Panc1 (cell line): ENCODE data around the gene U2SURP.
A peak's percentile ranks its signal among the peaks of the same experiment; 100 is the strongest.

Experiments used
- POLR2AphosphoS5 ChIP-seq: IDR thresholded peaks from 2 replicates; pipeline ENCODE4 v1.6.1; 2012; ENCODE audit warnings: mild to moderate bottlenecking, low read depth, low read length, moderate library complexity
- SIN3A ChIP-seq: IDR thresholded peaks from 2 replicates; pipeline ENCODE4 v1.6.1; 2012; ENCODE audit warnings: low read depth, mild to moderate bottlenecking, low read length, moderate library complexity, borderline replicate concordance; ENCODE audit not compliant: insufficient read depth
- TCF7L2 ChIP-seq: IDR thresholded peaks from 2 replicates; pipeline ENCODE4 v1.6.1; 2011; ENCODE audit warnings: mild to moderate bottlenecking, low read depth, low read length, inconsistent platforms
- TF ChIP-seq, protein P1 (sequence below): fragments of 450-650 bp; IDR thresholded peaks from 2 replicates; pipeline ENCODE4 v1.5.1; 2017; ENCODE audit warnings: mild to moderate bottlenecking

DNA sequence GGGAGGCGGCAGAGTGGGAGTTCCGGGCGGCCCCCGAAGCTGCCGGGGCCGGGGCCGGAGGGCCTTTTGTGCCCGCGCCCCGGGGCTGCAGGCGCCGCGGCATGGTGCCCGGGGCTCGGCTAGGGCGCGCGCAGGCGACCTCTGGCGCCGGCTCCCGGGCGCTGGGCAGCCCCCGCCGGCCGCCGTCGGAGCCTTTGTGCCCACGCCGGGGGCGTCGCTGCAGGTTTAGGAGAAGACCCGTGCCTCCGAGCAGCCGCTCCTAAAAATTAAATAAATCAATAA, 38.2 kb upstream of the U2SURP start:
- TF ChIP-seq, protein P1, sequence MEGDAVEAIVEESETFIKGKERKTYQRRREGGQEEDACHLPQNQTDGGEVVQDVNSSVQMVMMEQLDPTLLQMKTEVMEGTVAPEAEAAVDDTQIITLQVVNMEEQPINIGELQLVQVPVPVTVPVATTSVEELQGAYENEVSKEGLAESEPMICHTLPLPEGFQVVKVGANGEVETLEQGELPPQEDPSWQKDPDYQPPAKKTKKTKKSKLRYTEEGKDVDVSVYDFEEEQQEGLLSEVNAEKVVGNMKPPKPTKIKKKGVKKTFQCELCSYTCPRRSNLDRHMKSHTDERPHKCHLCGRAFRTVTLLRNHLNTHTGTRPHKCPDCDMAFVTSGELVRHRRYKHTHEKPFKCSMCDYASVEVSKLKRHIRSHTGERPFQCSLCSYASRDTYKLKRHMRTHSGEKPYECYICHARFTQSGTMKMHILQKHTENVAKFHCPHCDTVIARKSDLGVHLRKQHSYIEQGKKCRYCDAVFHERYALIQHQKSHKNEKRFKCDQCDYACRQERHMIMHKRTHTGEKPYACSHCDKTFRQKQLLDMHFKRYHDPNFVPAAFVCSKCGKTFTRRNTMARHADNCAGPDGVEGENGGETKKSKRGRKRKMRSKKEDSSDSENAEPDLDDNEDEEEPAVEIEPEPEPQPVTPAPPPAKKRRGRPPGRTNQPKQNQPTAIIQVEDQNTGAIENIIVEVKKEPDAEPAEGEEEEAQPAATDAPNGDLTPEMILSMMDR: peak; percentile 61
- TF ChIP-seq TCF7L2: no peak
- no peak for TF ChIP-seq SIN3A
- TF ChIP-seq POLR2AphosphoS5: no peak
